NCI-H510A (cell line): ENCODE data around the gene LPAR1.
"Not testable (repeated sequence)": the region's sequence is repeated elsewhere in the genome, so short reads cannot be mapped to it uniquely, and the experiment has no call there.

Experiments
- DNase-seq: peaks from one replicate; lab custom pipeline; 2025; lab: John Stamatoyannopoulos, UW

LPAR1 gene

GRCh38 chr9:110871736-110872135 is 166.5 kb downstream of the LPAR1 start:
- DNase-seq, result no peak

DNA sequence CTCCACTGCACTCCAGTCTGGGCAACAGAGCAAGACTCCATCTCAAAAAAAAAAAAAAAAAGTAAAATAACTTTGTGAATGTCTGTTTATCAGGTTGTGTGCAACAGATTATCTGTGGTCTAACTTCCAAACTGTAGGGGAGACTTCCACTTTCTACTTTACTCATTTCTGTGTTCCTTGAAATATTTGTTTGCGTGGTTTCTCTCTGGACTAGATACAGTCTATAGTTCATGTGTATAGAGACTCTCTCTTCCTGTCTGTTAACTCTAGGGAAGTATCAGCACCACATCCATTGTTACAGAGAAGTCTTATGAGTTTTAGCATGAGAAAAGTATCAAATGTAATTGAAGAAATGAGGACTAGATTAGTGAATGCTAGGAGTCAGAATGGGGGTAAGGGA is 168.3 kb downstream of the LPAR1 start:
- no peak for DNase-seq

GRCh38 chr9:110864011-110864410 is 174.3 kb downstream of the LPAR1 start:
- no peak for DNase-seq

- not testable (repeated sequence) for DNase-seq
Observed at GRCh38 chr9:110861370-110862110, 176.7 kb downstream of the LPAR1 start.

DNA sequence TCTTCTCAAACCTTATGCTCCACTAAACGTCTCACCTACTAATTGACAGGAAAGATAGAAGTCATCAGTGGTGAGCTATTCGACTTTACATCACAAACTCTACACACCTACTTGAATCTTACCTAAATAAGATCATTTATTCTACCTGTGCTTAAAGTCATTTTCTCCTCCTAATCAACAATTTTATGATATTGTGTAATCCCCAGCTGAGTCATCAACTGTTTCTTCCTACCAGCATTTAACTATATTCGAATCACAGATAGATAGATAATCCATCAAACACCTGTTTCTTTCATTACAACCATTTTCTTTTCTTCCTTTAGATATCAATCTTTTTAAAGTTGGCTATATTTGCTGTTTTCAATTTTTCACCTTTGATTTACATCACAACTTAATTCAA is 181.5 kb downstream of the LPAR1 start:
- DNase-seq, result no peak

DNA sequence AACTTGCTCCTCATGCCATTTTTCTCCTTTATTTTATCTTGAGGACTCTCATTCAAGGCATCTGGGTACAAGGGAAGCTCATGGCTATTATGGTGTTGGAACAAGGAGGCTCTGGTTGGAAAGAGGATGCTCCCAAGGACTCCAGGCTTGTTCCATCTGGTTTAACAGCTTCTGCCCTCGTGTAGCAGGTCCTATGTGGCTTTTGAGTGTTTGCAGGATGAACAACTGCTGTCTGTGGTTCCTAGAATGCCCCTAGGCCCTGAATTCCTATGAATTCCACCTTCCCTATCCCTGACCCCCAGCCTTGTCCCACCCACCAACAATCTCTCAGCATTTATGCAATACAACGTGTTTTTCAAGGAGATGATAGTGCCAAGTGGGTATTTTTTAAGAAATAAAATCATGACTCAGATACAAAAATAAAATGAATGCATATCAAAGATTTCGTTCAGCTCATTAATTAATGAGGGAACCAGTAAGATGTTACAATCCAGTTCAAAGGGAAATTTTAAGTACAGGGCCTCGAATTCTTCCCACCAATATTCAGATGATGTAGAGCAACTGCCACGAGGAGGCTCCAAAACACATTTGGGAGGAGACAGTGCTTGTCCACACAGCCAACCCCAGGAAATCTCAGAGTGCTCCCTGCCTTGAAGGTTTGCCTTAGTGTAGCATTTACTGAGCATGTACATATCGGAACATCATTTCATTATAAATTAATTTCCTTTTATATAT is 187.7 kb downstream of the LPAR1 start:
- no peak for DNase-seq

GRCh38 chr9:110847671-110848070 is 190.6 kb downstream of the LPAR1 start:
- no peak for DNase-seq

DNA sequence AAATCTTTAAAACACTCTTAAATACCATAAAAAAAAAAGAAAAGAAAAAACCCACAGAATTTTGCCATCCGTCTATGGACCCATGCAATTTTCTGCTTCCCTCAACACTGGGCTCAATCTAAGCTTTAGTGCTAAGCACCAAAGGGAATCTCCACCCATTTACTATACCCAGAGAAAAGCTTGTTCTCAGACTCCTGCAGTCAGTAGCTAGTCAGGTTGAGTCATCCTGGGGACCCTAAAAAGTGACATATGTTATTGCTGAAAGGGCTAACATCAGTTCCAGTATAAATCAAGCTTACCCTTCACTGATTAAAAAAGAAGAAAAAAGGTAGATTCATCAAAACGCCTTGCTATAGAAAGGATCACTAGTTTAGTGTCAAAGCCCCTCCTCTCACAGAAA is 192.1 kb downstream of the LPAR1 start:
- DNase-seq, result no peak

- DNase-seq, result no peak
Observed at GRCh38 chr9:110844121-110844520, 194.1 kb downstream of the LPAR1 start.

- DNase-seq, result no peak
Observed at GRCh38 chr9:110842986-110843385, 195.3 kb downstream of the LPAR1 start.

GRCh38 chr9:110842169-110842568 is 196.1 kb downstream of the LPAR1 start:
- no peak for DNase-seq

GRCh38 chr9:110837401-110838005 is 200.8 kb downstream of the LPAR1 start:
- DNase-seq, result no peak

- DNase-seq, result no peak
Observed at GRCh38 chr9:110835859-110836271, 202.4 kb downstream of the LPAR1 start.

GRCh38 chr9:110835404-110835803 is 202.9 kb downstream of the LPAR1 start:
- DNase-seq, result no peak

DNA sequence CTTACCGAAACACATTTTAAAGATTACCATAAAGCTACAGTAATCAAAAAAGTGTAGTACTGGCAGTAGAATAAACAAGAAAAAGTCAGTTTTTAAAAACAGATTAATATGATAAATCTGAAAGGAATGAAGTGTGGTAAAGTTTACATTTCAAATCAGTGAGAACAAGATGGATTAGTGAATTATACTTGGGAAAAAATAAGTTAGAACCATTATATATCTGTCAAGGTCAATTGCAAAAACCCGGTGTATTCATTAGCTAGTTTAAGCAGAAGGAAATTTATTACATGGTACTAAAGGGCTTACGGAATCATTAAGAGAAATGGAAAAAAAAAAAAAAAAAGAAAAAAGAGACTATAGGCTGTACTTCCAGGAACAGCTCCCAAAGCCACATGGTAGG is 205.3 kb downstream of the LPAR1 start:
- no peak for DNase-seq

- DNase-seq, result no peak
Observed at GRCh38 chr9:110830495-110830894, 207.8 kb downstream of the LPAR1 start.

- DNase-seq, result no peak
Observed at GRCh38 chr9:110828264-110828663, 210.0 kb downstream of the LPAR1 start.

DNA sequence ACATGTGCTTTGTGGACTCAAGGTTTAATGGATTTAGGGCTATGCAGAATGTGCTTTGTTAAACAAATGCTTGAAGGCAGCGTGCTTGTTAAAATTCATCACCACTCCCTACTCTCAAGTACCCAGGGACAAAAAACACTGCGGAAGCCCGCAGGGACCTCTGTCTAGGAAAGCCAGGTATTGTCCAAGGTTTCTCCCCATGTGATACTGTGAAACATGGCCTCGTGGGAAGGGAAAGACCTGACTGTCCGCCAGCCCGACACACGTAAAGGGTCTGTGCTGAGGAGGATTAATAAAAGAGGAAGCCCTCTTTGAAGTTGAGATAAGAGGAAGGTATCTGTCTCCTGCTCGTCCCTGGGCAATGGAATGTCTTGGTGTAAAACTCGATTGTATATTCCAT is 211.9 kb downstream of the LPAR1 start:
- DNase-seq, result not testable (repeated sequence)

DNA sequence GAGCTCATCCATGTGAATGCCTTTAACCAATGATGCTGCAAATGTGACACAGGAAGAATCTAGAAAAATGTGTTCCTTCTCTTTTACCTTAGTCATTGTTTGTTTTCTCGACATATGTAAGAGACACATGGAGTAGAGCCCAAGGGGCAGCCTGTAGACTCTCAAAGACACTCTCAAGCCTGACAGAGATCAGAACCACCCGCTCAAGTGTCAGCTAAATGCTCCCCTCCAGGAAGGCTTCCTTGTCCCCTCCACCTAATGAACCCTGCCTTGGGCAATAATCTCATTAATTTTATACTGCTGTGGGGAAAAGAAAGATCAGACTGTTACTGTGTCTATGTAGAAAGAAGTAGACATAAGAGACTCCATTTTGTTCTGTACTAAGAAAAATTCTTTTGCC is 212.3 kb downstream of the LPAR1 start:
- no peak for DNase-seq

- not testable (repeated sequence) for DNase-seq
Observed at GRCh38 chr9:110825129-110825528, 213.1 kb downstream of the LPAR1 start.
